ENCODE measurements around the gene C4orf50. TPM values are rescaled to one million over a fixed set of nuclear protein-coding genes. Genes with fewer than 3 reads are reported as not detected.

C4orf50 gene
- polyA plus RNA-seq, 1 donor from 2014 or later: 1.6 TPM

- Histone ChIP-seq H3K27ac (ENCODE audit: low read length) (no peak overlapping the region), H3K9me3 (ENCODE audit: low read length) (no peaks in the 10 kb centered on the region), H2AFZ (ENCODE audit: low read depth, low read length) (no peak overlapping the region), H3K4me3 (ENCODE audit: low read length) (no peak overlapping the region), H3K27me3 (ENCODE audit: insufficient read depth, low read depth, low read length) (no peaks in the 10 kb centered on the region), H3K4me2 (ENCODE audit: low read length) (no peak overlapping the region), H3K36me3 (ENCODE audit: insufficient read depth, low read length) (no peaks in the 10 kb centered on the region), H3K79me2 (replicated peaks; ENCODE audit: insufficient read depth, low read length) (no peaks in the 10 kb centered on the region), H3K9ac (ENCODE audit: low read length) (no peak overlapping the region), H3F3A (ENCODE audit: insufficient read depth, low read length, poor library complexity, severe bottlenecking) (no peaks in the 10 kb centered on the region), H4K20me1 (ENCODE audit: insufficient read depth) (no peaks in the 10 kb centered on the region), H3K9me2 (ENCODE audit: insufficient read depth, low read length) (no peaks in the 10 kb centered on the region)
- TF ChIP-seq TAF1 (IDR thresholded peaks at IDR 0.05; ENCODE audit: low read depth) (no peak), SMC3 (conservative IDR thresholded peaks at IDR 0.05; ENCODE audit: poor library complexity) (no peak), EZH2 (IDR thresholded peaks at IDR 0.05; ENCODE audit: borderline replicate concordance, insufficient read depth, low read length, poor library complexity, severe bottlenecking) (no peak), RAD21 (conservative IDR thresholded peaks at IDR 0.05) (no peak), MXI1 (conservative IDR thresholded peaks at IDR 0.05; ENCODE audit: poor library complexity, severe bottlenecking) (no peak), EP300 (conservative IDR thresholded peaks at IDR 0.05; ENCODE audit: poor library complexity, severe bottlenecking) (no peak), POLR2AphosphoS5 (IDR thresholded peaks at IDR 0.05) (no peak)
- TF ChIP-seq, protein P1, sequence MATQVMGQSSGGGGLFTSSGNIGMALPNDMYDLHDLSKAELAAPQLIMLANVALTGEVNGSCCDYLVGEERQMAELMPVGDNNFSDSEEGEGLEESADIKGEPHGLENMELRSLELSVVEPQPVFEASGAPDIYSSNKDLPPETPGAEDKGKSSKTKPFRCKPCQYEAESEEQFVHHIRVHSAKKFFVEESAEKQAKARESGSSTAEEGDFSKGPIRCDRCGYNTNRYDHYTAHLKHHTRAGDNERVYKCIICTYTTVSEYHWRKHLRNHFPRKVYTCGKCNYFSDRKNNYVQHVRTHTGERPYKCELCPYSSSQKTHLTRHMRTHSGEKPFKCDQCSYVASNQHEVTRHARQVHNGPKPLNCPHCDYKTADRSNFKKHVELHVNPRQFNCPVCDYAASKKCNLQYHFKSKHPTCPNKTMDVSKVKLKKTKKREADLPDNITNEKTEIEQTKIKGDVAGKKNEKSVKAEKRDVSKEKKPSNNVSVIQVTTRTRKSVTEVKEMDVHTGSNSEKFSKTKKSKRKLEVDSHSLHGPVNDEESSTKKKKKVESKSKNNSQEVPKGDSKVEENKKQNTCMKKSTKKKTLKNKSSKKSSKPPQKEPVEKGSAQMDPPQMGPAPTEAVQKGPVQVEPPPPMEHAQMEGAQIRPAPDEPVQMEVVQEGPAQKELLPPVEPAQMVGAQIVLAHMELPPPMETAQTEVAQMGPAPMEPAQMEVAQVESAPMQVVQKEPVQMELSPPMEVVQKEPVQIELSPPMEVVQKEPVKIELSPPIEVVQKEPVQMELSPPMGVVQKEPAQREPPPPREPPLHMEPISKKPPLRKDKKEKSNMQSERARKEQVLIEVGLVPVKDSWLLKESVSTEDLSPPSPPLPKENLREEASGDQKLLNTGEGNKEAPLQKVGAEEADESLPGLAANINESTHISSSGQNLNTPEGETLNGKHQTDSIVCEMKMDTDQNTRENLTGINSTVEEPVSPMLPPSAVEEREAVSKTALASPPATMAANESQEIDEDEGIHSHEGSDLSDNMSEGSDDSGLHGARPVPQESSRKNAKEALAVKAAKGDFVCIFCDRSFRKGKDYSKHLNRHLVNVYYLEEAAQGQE (IDR thresholded peaks at IDR 0.05; ENCODE audit: borderline replicate concordance): no peak
- TF ChIP-seq, protein P2, sequence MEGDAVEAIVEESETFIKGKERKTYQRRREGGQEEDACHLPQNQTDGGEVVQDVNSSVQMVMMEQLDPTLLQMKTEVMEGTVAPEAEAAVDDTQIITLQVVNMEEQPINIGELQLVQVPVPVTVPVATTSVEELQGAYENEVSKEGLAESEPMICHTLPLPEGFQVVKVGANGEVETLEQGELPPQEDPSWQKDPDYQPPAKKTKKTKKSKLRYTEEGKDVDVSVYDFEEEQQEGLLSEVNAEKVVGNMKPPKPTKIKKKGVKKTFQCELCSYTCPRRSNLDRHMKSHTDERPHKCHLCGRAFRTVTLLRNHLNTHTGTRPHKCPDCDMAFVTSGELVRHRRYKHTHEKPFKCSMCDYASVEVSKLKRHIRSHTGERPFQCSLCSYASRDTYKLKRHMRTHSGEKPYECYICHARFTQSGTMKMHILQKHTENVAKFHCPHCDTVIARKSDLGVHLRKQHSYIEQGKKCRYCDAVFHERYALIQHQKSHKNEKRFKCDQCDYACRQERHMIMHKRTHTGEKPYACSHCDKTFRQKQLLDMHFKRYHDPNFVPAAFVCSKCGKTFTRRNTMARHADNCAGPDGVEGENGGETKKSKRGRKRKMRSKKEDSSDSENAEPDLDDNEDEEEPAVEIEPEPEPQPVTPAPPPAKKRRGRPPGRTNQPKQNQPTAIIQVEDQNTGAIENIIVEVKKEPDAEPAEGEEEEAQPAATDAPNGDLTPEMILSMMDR (IDR thresholded peaks at IDR 0.05; ENCODE audit: poor library complexity, severe bottlenecking): no peak
Measured at GRCh38 chr4:6017030-6017429, 1.2 kb downstream of the C4orf50 start.

- H2AFZ ChIP-seq (ENCODE audit: low read depth, low read length): no peak overlapping the region
- no peaks in the 10 kb centered on the region for H3F3A ChIP-seq (ENCODE audit: insufficient read depth, low read length, poor library complexity, severe bottlenecking)
- H3K4me2 ChIP-seq (ENCODE audit: low read length): no peak overlapping the region
- H3K9me2 ChIP-seq (ENCODE audit: insufficient read depth, low read length): no peaks in the 10 kb centered on the region
- no peak for TF ChIP-seq MXI1 (conservative IDR thresholded peaks at IDR 0.05; ENCODE audit: poor library complexity, severe bottlenecking)
- TF ChIP-seq RAD21 (conservative IDR thresholded peaks at IDR 0.05): no peak
- no peak for TF ChIP-seq SMC3 (conservative IDR thresholded peaks at IDR 0.05; ENCODE audit: poor library complexity)
- TF ChIP-seq POLR2AphosphoS5 (IDR thresholded peaks at IDR 0.05): no peak
- no peak for TF ChIP-seq EZH2 (IDR thresholded peaks at IDR 0.05; ENCODE audit: borderline replicate concordance, insufficient read depth, low read length, poor library complexity, severe bottlenecking)
- TF ChIP-seq, protein P1 (IDR thresholded peaks at IDR 0.05; ENCODE audit: borderline replicate concordance): no peak
- TF ChIP-seq, protein P2 (IDR thresholded peaks at IDR 0.05; ENCODE audit: poor library complexity, severe bottlenecking): no peak
- TF ChIP-seq EP300 (conservative IDR thresholded peaks at IDR 0.05; ENCODE audit: poor library complexity, severe bottlenecking): no peak
- no peak for TF ChIP-seq TAF1 (IDR thresholded peaks at IDR 0.05; ENCODE audit: low read depth)
- H4K20me1 ChIP-seq (ENCODE audit: insufficient read depth): no peaks in the 10 kb centered on the region
- no peaks in the 10 kb centered on the region for H3K79me2 ChIP-seq (replicated peaks; ENCODE audit: insufficient read depth, low read length)
- H3K9ac ChIP-seq (ENCODE audit: low read length): no peak overlapping the region
- H3K27ac ChIP-seq (ENCODE audit: low read length): no peak overlapping the region
- H3K36me3 ChIP-seq (ENCODE audit: insufficient read depth, low read length): no peaks in the 10 kb centered on the region
- no peaks in the 10 kb centered on the region for H3K9me3 ChIP-seq (ENCODE audit: low read length)
- peaks cover 5% of the 10 kb centered on the region for H3K27me3 ChIP-seq (ENCODE audit: insufficient read depth, low read depth, low read length)
- H3K4me3 ChIP-seq (ENCODE audit: low read length): no peak overlapping the region
Measured at GRCh38 chr4:6013564-6013963, 4.7 kb downstream of the C4orf50 start.
